CD14-positive monocyte (primary cell): Measurements from ENCODE around the gene GTF2F2. TPM values are rescaled to one million over a fixed set of nuclear protein-coding genes. Genes with fewer than 3 reads are reported as not detected.
"Not testable (repeated sequence)": the region's sequence is repeated elsewhere in the genome, so short reads cannot be mapped to it uniquely, and the experiment has no call there.

ENCODE experiments used
- DNase-seq, 3 donors: peaks; one replicate each; pipeline ENCODE4 v3.0.0-alpha.2; 2011 to 2022
- H2AFZ ChIP-seq: 2 replicates; pipeline ENCODE4 v1.6.0; 2012; ENCODE audit warnings: mild to moderate bottlenecking, low read depth, low read length, inconsistent platforms; ENCODE audit not compliant: insufficient read depth, poor library complexity, severe bottlenecking
- H3K27ac ChIP-seq, 2 donors: 1 replicate in 1 of 2; 2 replicates in 1 of 2; pipeline ENCODE4 v1.5.1; 2012 to 2013; ENCODE audit warnings: low read length in 2 of 2, control low read depth in 1 of 2, inconsistent platforms in 1 of 2, low read depth in 1 of 2, mild to moderate bottlenecking in 1 of 2
- H3K27me3 ChIP-seq, 2 donors: one replicate each; pipeline versions ENCODE4 v1.6.0 to v1.6.1; 2011 to 2013; ENCODE audit warnings: low read length in 2 of 2; ENCODE audit not compliant: control insufficient read depth in 2 of 2, insufficient read depth in 2 of 2
- H3K36me3 ChIP-seq, 2 donors: replicated peaks in 1 of 2; 1 replicate in 1 of 2; 2 replicates in 1 of 2; pipeline versions ENCODE4 v1.5.1 to v1.6.1; 2012 to 2013; ENCODE audit warnings: low read length in 2 of 2, control low read depth in 1 of 2, inconsistent platforms in 1 of 2, mild to moderate bottlenecking in 1 of 2; ENCODE audit not compliant: insufficient read depth in 2 of 2, control insufficient read depth in 1 of 2
- H3K4me1 ChIP-seq, 2 donors: 1 replicate in 1 of 2; 2 replicates in 1 of 2; pipeline versions ENCODE4 v1.5.1 to v1.6.1; 2012 to 2013; ENCODE audit warnings: low read length in 2 of 2, control low read depth in 1 of 2, inconsistent platforms in 1 of 2, mild to moderate bottlenecking in 1 of 2, moderate library complexity in 1 of 2; ENCODE audit not compliant: insufficient read depth in 2 of 2, control insufficient read depth in 1 of 2
- H3K4me2 ChIP-seq: replicated peaks from 2 replicates; pipeline ENCODE3; 2012; ENCODE audit warnings: low read length, moderate library complexity, mild to moderate bottlenecking; ENCODE audit not compliant: poor library complexity, severe bottlenecking; ENCODE audit errors: extremely low read depth
- H3K4me3 ChIP-seq, 3 experiments: fragments of 200-600 bp in 1 of 3; sonication (generic) in 1 of 3; replicated peaks in 1 of 3; 1 replicate in 2 of 3; 2 replicates in 1 of 3; pipeline ENCODE4 v1.5.1; 2011 to 2013; ENCODE audit warnings: low read length in 3 of 3, mild to moderate bottlenecking in 3 of 3, control low read depth in 2 of 3, low read depth in 2 of 3, inconsistent platforms in 1 of 3, moderate library complexity in 1 of 3
- H3K79me2 ChIP-seq: 2 replicates; pipeline ENCODE4 v1.6.0; 2012; ENCODE audit warnings: mild to moderate bottlenecking, control low read depth, inconsistent platforms, low read length, moderate library complexity; ENCODE audit not compliant: insufficient read depth
- H3K9ac ChIP-seq: 2 replicates; pipeline ENCODE4 v1.6.0; 2017; ENCODE audit warnings: low read length, mild to moderate bottlenecking; ENCODE audit not compliant: insufficient read depth, poor library complexity, severe bottlenecking
- H3K9me3 ChIP-seq, 2 donors: replicated peaks in 1 of 2; 1 replicate in 1 of 2; 2 replicates in 1 of 2; pipeline versions ENCODE4 v1.5.1 to v1.6.1; 2012 to 2013; ENCODE audit warnings: low read length in 2 of 2, control low read depth in 1 of 2; ENCODE audit not compliant: control insufficient read depth in 1 of 2, insufficient read depth in 1 of 2
- H4K20me1 ChIP-seq: 2 replicates; pipeline ENCODE4 v1.6.0; 2012; ENCODE audit warnings: mild to moderate bottlenecking, low read length, control low read depth, moderate library complexity; ENCODE audit not compliant: insufficient read depth
- H3K27ac Mint-ChIP-seq, 7 donors: one replicate each; pipeline ENCODE4 v1.8.0; 2020; ENCODE audit warnings: mild to moderate bottlenecking in 7 of 7, mixed read lengths in 7 of 7, moderate library complexity in 6 of 7, inconsistent platforms in 2 of 7
- H3K27me3 Mint-ChIP-seq, 3 donors: one replicate each; pipeline ENCODE4 v1.8.0; 2021 to 2022; ENCODE audit warnings: low read depth in 3 of 3, mild to moderate bottlenecking in 3 of 3, mixed read lengths in 3 of 3, moderate library complexity in 3 of 3, inconsistent platforms in 1 of 3
- H3K36me3 Mint-ChIP-seq, 2 donors: one replicate each; pipeline ENCODE4 v1.8.0; 2020; ENCODE audit warnings: mixed read lengths in 2 of 2, inconsistent platforms in 1 of 2, mild to moderate bottlenecking in 1 of 2
- H3K4me1 Mint-ChIP-seq: one replicate; pipeline ENCODE4 v1.8.0; 2020; ENCODE audit warnings: mild to moderate bottlenecking, mixed read lengths
- H3K4me3 Mint-ChIP-seq, 2 donors: one replicate each; pipeline ENCODE4 v1.8.0; 2020; ENCODE audit warnings: mild to moderate bottlenecking in 2 of 2, mixed read lengths in 2 of 2, moderate library complexity in 1 of 2
- H3K9me3 Mint-ChIP-seq, 7 donors: one replicate each; pipeline ENCODE4 v1.8.0; 2020 to 2022; ENCODE audit warnings: mixed read lengths in 7 of 7, mild to moderate bottlenecking in 6 of 7, moderate library complexity in 6 of 7, inconsistent platforms in 2 of 7
- CTCF ChIP-seq: fragments of 200-600 bp; IDR thresholded peaks from one replicate; pipeline ENCODE4 v1.8.0; 2022; ENCODE audit warnings: antibody characterized with exemption, mild to moderate bottlenecking
- WGBS: methylation state at CpG from one replicate; pipeline ENCODE4 v1.1.5; 2013; ENCODE audit warnings: missing lambda C conversion rate; ENCODE audit not compliant: insufficient coverage; 5-methylcytosine and 5-hydroxymethylcytosine counted together
- intact Hi-C, 2 donors: fragments of 100-400 bp; cut with micrococcal nuclease; formaldehyde crosslinking; loops; one replicate each; pipeline versions ENCODE4 v1.15.0 to v1.15.1; 2023
- polyA plus RNA-seq, 3 donors: library from polyadenylated mRNA; depleted of rRNA in 1 of 3; unstranded in 2 of 3; stranded (reverse) in 1 of 3; fragments of 300-500 nt in 2 of 3; fragments of >200 nt in 1 of 3; fragmentation: Illumina TruSeq in 2 of 3; gene quantifications; 1 replicate in 2 of 3; 2 replicates in 1 of 3; pipeline ENCODE4 v1.2.3, GENCODE V29; 2012 to 2021

Gene GTF2F2
- polyA plus RNA-seq, 3 donors: 8.1 to 10.4 (median 8.5) TPM

GRCh38 chr13:45298206-45298505 lies 177.8 kb downstream of the GTF2F2 start:
- no peak overlapping the region for H3K27ac ChIP-seq
- H3K27me3 Mint-ChIP-seq: peaks cover 0 to 17% (median 10%) of the 10 kb centered on the region in 3 donors
- peaks cover 0 to 2% (median 0%) of the 10 kb centered on the region in 7 donors for H3K9me3 Mint-ChIP-seq
- peaks cover 0 to 2% of the 10 kb centered on the region in 2 donors for H3K36me3 Mint-ChIP-seq
- WGBS: 100% methylated on average over 1 of the region's 2 CpGs
- no peak for DNase-seq
- TF ChIP-seq CTCF: no peak
- H3K4me3 Mint-ChIP-seq: no peak overlapping the region
- no peak overlapping the region for H3K4me2 ChIP-seq
- intact Hi-C loops: no loop called here
- H3K4me1 Mint-ChIP-seq: peaks cover 7% of the 10 kb centered on the region
- no peaks in the 10 kb centered on the region for H4K20me1 ChIP-seq
- H3K9ac ChIP-seq: no peak overlapping the region
- H3K4me3 ChIP-seq: no peak overlapping the region
- no peaks in the 10 kb centered on the region for H3K36me3 ChIP-seq
- H3K9me3 ChIP-seq: no peaks in the 10 kb centered on the region
- H3K4me1 ChIP-seq: no peaks in the 10 kb centered on the region
- no peaks in the 10 kb centered on the region for H3K27me3 ChIP-seq
- H3K27ac Mint-ChIP-seq: peak overlapping the region in 1 of 7 donors; percentile 6
- H3K79me2 ChIP-seq: no peaks in the 10 kb centered on the region
- H2AFZ ChIP-seq: no peak overlapping the region

- H3K4me1 ChIP-seq, H3K27ac Mint-ChIP-seq, H3K36me3 Mint-ChIP-seq, H3K27ac ChIP-seq, H4K20me1 ChIP-seq, H3K4me2 ChIP-seq, H3K9ac ChIP-seq, H3K36me3 ChIP-seq, H3K4me3 ChIP-seq, H2AFZ ChIP-seq, H3K9me3 Mint-ChIP-seq, intact Hi-C loops, H3K4me3 Mint-ChIP-seq, H3K27me3 ChIP-seq, H3K79me2 ChIP-seq, DNase-seq, H3K9me3 ChIP-seq, H3K4me1 Mint-ChIP-seq: not testable (repeated sequence)
- peaks cover 0 to 17% (median 10%) of the 10 kb centered on the region in 3 donors for H3K27me3 Mint-ChIP-seq
- WGBS: 80% methylated on average over 1 of the region's 3 CpGs
Measured at GRCh38 chr13:45298550-45298949, 178.2 kb downstream of the GTF2F2 start.
